Measurements from ENCODE around the gene KCNAB2.

KCNAB2 gene

DNA sequence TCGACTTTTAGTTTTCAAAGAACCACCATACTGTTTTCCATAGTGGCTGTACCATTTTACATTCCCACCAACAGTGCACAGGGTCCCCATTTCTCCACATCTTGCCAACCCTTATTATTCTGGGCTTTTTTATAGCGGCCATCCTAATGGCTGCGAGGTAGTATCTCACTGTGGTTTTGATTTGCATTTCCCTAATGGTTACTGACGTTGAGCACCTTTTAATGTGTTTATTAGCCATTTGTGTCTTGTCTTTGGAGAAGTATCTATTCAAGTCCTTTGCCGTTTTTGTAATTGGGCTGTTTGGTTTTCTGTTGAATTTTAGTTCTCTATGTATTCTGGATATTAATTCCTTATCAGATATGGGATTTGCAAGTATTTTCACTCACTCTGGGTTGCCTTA, 22.3 kb upstream of the KCNAB2 start:
- TF ChIP-seq ZFX (IDR thresholded peaks at IDR 0.05; ENCODE audit: borderline replicate concordance), result no peak
- no peak for TF ChIP-seq CTCF (IDR thresholded peaks at IDR 0.05)
- no peak overlapping the region for H3K27ac ChIP-seq

DNA sequence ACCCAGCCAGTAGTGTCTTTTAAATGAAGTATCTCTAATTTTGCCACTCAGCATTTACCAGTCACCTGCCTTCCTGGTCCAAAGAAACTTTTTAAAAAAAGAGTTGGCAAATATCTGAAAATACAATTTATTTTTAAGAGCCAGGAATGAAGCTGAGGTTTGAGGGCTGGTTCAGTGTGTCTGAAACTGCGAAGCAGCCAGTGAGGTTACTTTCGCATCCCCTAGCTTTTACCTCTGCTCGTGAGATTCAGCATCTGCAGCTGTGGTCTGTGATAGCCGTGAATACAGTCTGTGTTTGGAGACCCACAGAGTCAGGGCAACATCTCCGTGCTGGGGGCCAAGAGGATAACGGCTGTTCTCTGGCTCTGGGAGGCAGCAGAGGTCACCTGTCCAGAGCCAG, 21.3 kb upstream of the KCNAB2 start:
- TF ChIP-seq CTCF (IDR thresholded peaks at IDR 0.05), result no peak
- TF ChIP-seq ZFX (IDR thresholded peaks at IDR 0.05; ENCODE audit: borderline replicate concordance), result no peak
- H3K27ac ChIP-seq, result no peak overlapping the region

DNA sequence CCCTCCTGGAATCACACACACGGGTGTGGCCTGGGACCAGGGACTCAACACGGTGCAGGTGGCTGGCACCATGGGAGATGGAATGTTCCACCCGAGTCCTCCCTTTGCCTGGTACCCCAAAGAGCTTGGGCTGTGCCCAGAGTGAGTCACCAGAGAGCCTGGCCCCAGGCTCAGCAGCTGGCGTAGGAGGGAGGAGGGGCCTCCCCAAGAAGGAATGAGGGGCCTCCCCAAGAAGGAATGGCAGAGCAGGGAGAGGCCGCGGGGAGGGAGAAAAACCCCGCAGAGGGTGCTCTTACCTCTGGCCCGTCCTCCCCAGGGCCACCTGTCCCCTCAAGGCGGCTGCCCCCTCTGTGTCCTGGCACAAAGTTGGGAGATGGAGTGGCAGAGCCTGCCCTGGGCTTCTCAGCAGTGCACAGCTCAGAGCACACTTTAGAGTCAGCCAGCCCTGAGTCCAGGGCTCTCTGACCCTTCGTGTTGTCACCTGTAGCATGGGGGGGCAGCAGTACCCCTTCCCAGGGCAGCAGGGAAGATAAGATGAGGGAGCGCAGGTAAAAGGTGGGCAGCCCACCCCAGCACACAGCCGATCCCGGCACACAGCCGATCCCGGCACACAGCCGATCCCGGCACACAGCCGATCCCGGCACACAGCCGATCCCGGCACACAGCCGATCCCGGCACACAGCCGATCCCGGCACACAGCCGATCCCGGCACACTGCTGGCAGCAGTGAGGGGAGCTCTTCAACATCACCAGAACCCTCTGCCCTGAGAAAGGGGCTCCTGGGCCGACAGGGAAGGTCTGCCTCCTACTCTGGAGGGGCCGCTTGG, 20.2 kb upstream of the KCNAB2 start:
- no peak for TF ChIP-seq CTCF (IDR thresholded peaks at IDR 0.05)
- no peak for TF ChIP-seq ZFX (IDR thresholded peaks at IDR 0.05; ENCODE audit: borderline replicate concordance)
- no peak overlapping the region for H3K27ac ChIP-seq

- no peak overlapping the region for H3K27ac ChIP-seq
- no peak for TF ChIP-seq CTCF (IDR thresholded peaks at IDR 0.05)
- TF ChIP-seq ZFX (IDR thresholded peaks at IDR 0.05; ENCODE audit: borderline replicate concordance), result no peak
Observed at GRCh38 chr1:6026095-6026809, 19.4 kb upstream of the KCNAB2 start.

GRCh38 chr1:6027591-6027990, 18.1 kb upstream of the KCNAB2 start:
- no peak for TF ChIP-seq ZFX (IDR thresholded peaks at IDR 0.05; ENCODE audit: borderline replicate concordance)
- no peak for TF ChIP-seq CTCF (IDR thresholded peaks at IDR 0.05)

DNA sequence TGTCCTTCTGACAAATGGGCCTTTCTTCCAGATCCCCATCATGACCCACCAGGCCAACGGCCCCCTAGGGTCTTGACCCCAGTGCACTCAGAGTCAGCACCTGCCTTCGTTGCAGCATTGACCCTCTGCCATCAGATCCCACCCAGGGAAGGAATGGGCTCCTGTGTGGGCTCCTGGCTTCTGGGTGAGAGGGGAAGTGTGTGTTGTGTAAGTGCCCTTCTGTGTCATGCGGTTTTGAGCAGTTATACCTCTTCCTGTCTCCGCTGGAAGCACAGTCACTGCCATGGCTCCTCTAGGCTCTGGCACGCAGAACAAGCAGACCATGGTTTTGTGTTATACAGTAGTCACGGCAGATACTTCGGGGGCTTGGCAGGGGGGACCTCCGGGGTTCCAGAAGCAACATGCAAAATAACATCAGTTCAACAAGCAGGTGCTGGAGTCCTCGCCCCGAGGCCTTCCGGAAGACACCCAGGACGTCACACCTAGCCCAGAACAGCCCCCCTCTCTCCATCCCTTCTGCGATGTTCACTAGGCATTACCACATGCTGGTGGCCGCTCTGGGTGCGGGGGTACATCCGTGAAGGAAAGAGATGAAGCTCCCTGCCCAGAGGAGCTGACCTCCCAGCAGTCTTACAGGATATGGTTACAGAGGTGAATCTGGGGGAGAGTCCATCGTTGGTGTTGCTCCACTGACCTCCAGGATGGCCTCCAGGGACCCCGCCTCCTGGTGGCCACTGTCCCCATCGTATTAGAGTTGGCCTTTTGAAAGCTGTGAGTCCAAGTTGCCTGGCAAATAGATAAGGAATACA, 17.4 kb upstream of the KCNAB2 start:
- no peak for TF ChIP-seq ZFX (IDR thresholded peaks at IDR 0.05; ENCODE audit: borderline replicate concordance)
- TF ChIP-seq CTCF (IDR thresholded peaks at IDR 0.05), result no peak
- H3K27ac ChIP-seq, result no peak overlapping the region

More at GRCh38 chr1:6027591-6027990, 18.1 kb upstream of the KCNAB2 start:
- no peak overlapping the region for H3K27ac ChIP-seq
